DND-41 (cell line): ENCODE data around the gene ELOVL5.

Experiments used
- CTCF ChIP-seq: IDR thresholded peaks from 2 replicates; pipeline ENCODE4 v1.5.1; 2012; ENCODE audit warnings: borderline replicate concordance, low read length, moderate library complexity, mild to moderate bottlenecking; ENCODE audit not compliant: poor library complexity, severe bottlenecking; ENCODE audit errors: extremely low read depth
- EZH2 ChIP-seq: IDR thresholded peaks from 3 replicates; pipeline ENCODE4 v1.6.1; 2012; ENCODE audit warnings: borderline replicate concordance, low read depth, mild to moderate bottlenecking, moderate library complexity, low read length, inconsistent platforms; ENCODE audit not compliant: severe bottlenecking

GRCh38 chr6:53361549-53362031 lies 12.8 kb upstream of the ELOVL5 start:
- TF ChIP-seq CTCF (no peak), EZH2 (no peak)
